H1 (cell line): ENCODE measurements around the gene TNFRSF18. TPM values are rescaled to one million over a fixed set of nuclear protein-coding genes. Genes with fewer than 3 reads are reported as not detected.
A peak's percentile ranks its signal among the peaks of the same experiment; 100 is the strongest.

Experiments
- CTCF ChIA-PET: fragments of 300-600 bp; sonication (Branson Sonifier 250); formaldehyde crosslinking; loops from one replicate; lab custom pipeline; 2021; ENCODE audit not compliant: partially characterized antibody; lab: Charles Lee
- POLR2A ChIA-PET: fragments of 300-600 bp; sonication (Branson Sonifier 250); formaldehyde crosslinking; loops from one replicate; lab custom pipeline; 2021; ENCODE audit warnings: inconsistent platforms; ENCODE audit not compliant: partially characterized antibody; lab: Charles Lee
- DNase-seq, 2 experiments: peaks; one replicate each; pipeline versions ENCODE4 v3.0.0 to v3.0.0-alpha.2; 2010 to 2022; ENCODE audit warnings: low spot score in 2 of 2, low read depth in 1 of 2, mixed read lengths in 1 of 2
- FAIRE-seq: peaks from 2 replicates; lab custom pipeline; 2011; peaks lifted over from hg19 to GRCh38; lab: Jason Lieb, UNC
- H2AFZ ChIP-seq: 2 replicates; pipeline ENCODE4 v1.8.1; 2012; ENCODE audit warnings: low read length, inconsistent platforms
- H2AK5ac ChIP-seq: 2 replicates; pipeline ENCODE4 v1.6.1; 2013; ENCODE audit warnings: low read depth, low read length
- H2BK120ac ChIP-seq: replicated peaks from 2 replicates; pipeline ENCODE3; 2013; ENCODE audit warnings: low read depth, low read length, inconsistent platforms
- H2BK12ac ChIP-seq: 2 replicates; pipeline ENCODE4 v1.6.1; 2013; ENCODE audit warnings: low read depth, low read length
- H2BK15ac ChIP-seq: 2 replicates; pipeline ENCODE4 v1.6.1; 2013; ENCODE audit warnings: low read length
- H2BK20ac ChIP-seq: 2 replicates; pipeline ENCODE4 v1.6.1; 2013; ENCODE audit warnings: low read length
- H2BK5ac ChIP-seq: 2 replicates; pipeline ENCODE4 v1.6.1; 2013; ENCODE audit warnings: low read depth, low read length
- H3K14ac ChIP-seq: 2 replicates; pipeline ENCODE4 v1.6.1; 2013; ENCODE audit warnings: inconsistent platforms; ENCODE audit not compliant: insufficient read length
- H3K18ac ChIP-seq: 2 replicates; pipeline ENCODE4 v1.6.1; 2013; ENCODE audit warnings: low read length; ENCODE audit errors: extremely low read depth
- H3K23ac ChIP-seq: 2 replicates; pipeline ENCODE4 v1.6.1; 2013; ENCODE audit warnings: inconsistent platforms; ENCODE audit not compliant: insufficient read length
- H3K23me2 ChIP-seq: 2 replicates; pipeline ENCODE4 v1.6.1; 2013; ENCODE audit warnings: low read depth, low read length
- H3K27ac ChIP-seq: 2 replicates; pipeline ENCODE4 v1.6.1; 2011; ENCODE audit warnings: low read depth, low read length, inconsistent platforms
- H3K27me3 ChIP-seq, 4 experiments: replicated peaks in 1 of 4; 1 replicate in 1 of 4; 2 replicates in 3 of 4; pipeline versions ENCODE4 v1.6.1 to v1.8.1; 2011 to 2013; ENCODE audit warnings: low read length in 3 of 4, mild to moderate bottlenecking in 3 of 4, inconsistent platforms in 2 of 4, mixed read lengths in 2 of 4, moderate library complexity in 1 of 4; ENCODE audit not compliant: control insufficient read depth in 3 of 4, insufficient read depth in 3 of 4; ENCODE audit errors: extremely low read depth in 1 of 4
- H3K36me3 ChIP-seq, 4 experiments: 2 replicates each; pipeline versions ENCODE4 v1.6.1 to v1.8.1; 2011 to 2013; ENCODE audit warnings: mild to moderate bottlenecking in 4 of 4, low read length in 3 of 4, moderate library complexity in 2 of 4, control low read depth in 1 of 4, inconsistent platforms in 1 of 4; ENCODE audit not compliant: insufficient read depth in 4 of 4, control insufficient read depth in 2 of 4
- H3K4ac ChIP-seq: replicated peaks from 2 replicates; pipeline ENCODE3; 2013; ENCODE audit warnings: low read length, low read depth, mixed read lengths, inconsistent platforms; ENCODE audit not compliant: insufficient read length
- H3K4me1 ChIP-seq, 4 experiments: replicated peaks in 1 of 4; 1 replicate in 1 of 4; 2 replicates in 3 of 4; pipeline versions ENCODE4 v1.6.1 to v1.8.1; 2011 to 2013; ENCODE audit warnings: low read length in 3 of 4, inconsistent platforms in 2 of 4, mixed read lengths in 1 of 4; ENCODE audit not compliant: insufficient read depth in 4 of 4, control insufficient read depth in 3 of 4
- H3K4me2 ChIP-seq, 2 experiments: 2 replicates each; pipeline versions ENCODE4 v1.6.1 to v1.8.1; 2011 to 2013; ENCODE audit warnings: low read depth in 2 of 2, low read length in 2 of 2, control low read depth in 1 of 2, inconsistent platforms in 1 of 2, mild to moderate bottlenecking in 1 of 2; ENCODE audit not compliant: insufficient read depth in 1 of 2
- H3K4me3 ChIP-seq, 4 experiments: fragments of 200-600, 300-600 bp in 1 of 4; sonication (generic), shearing (Covaris generic), sonication (Bioruptor Twin) in 1 of 4; 2 replicates each; pipeline versions ENCODE4 v1.5.1 to v1.8.1; 2011 to 2016; ENCODE audit warnings: low read length in 4 of 4, low read depth in 3 of 4, control low read depth in 2 of 4, inconsistent platforms in 2 of 4, mild to moderate bottlenecking in 2 of 4, mixed read lengths in 1 of 4, moderate library complexity in 1 of 4; ENCODE audit not compliant: insufficient read depth in 2 of 4; ENCODE audit errors: extremely low read depth in 1 of 4
- H3K56ac ChIP-seq: replicated peaks from 2 replicates; pipeline ENCODE3; 2013; ENCODE audit warnings: low read depth, mild to moderate bottlenecking, mixed read lengths, low read length, inconsistent platforms; ENCODE audit not compliant: insufficient read length
- H3K79me1 ChIP-seq: 2 replicates; pipeline ENCODE4 v1.6.1; 2013; ENCODE audit warnings: low read depth, low read length, control low read depth
- H3K79me2 ChIP-seq, 2 experiments: 2 replicates each; pipeline versions ENCODE4 v1.6.1 to v1.8.1; 2012 to 2013; ENCODE audit warnings: low read length in 2 of 2, mild to moderate bottlenecking in 2 of 2, inconsistent platforms in 1 of 2; ENCODE audit not compliant: insufficient read depth in 2 of 2, control insufficient read depth in 1 of 2
- H3K9ac ChIP-seq, 4 experiments: replicated peaks in 1 of 4; 1 replicate in 1 of 4; 2 replicates in 3 of 4; pipeline versions ENCODE4 v1.6.1 to v1.8.1; 2011 to 2013; ENCODE audit warnings: low read depth in 3 of 4, low read length in 3 of 4, control low read depth in 2 of 4, mild to moderate bottlenecking in 2 of 4, moderate library complexity in 2 of 4, inconsistent platforms in 1 of 4; ENCODE audit errors: extremely low read depth in 1 of 4
- H3K9me3 ChIP-seq, 2 experiments: 2 replicates each; pipeline versions ENCODE4 v1.6.1 to v1.8.1; 2012 to 2013; ENCODE audit warnings: mild to moderate bottlenecking in 2 of 2, moderate library complexity in 2 of 2, control low read depth in 1 of 2, inconsistent platforms in 1 of 2, low read depth in 1 of 2, low read length in 1 of 2, mixed read lengths in 1 of 2; ENCODE audit not compliant: insufficient read depth in 2 of 2
- H4K20me1 ChIP-seq, 2 experiments: replicated peaks in 1 of 2; 2 replicates each; pipeline versions ENCODE3 to v1.8.1; 2011 to 2013; ENCODE audit warnings: inconsistent platforms in 2 of 2, low read length in 2 of 2, mild to moderate bottlenecking in 1 of 2; ENCODE audit not compliant: insufficient read depth in 2 of 2, control insufficient read depth in 1 of 2
- H4K5ac ChIP-seq: 2 replicates; pipeline ENCODE4 v1.6.1; 2013; ENCODE audit warnings: low read length, low read depth, mixed read lengths, inconsistent platforms; ENCODE audit not compliant: insufficient read length
- H4K8ac ChIP-seq: 2 replicates; pipeline ENCODE4 v1.8.0; 2013; ENCODE audit warnings: mild to moderate bottlenecking, moderate library complexity, low read length, inconsistent platforms; ENCODE audit not compliant: insufficient read depth; ENCODE audit errors: extremely low read depth
- H4K91ac ChIP-seq: replicated peaks from 2 replicates; pipeline ENCODE3; 2013; ENCODE audit warnings: low read length, mixed read lengths, inconsistent platforms; ENCODE audit not compliant: insufficient read length
- CREB1 ChIP-seq: IDR thresholded peaks from 2 replicates; pipeline ENCODE4 v1.6.1; 2012; ENCODE audit warnings: inconsistent platforms
- CTBP2 ChIP-seq: IDR thresholded peaks from 2 replicates; pipeline ENCODE4 v1.7.0; 2011; ENCODE audit warnings: borderline replicate concordance, mild to moderate bottlenecking, moderate library complexity, mixed read lengths, low read length; ENCODE audit not compliant: insufficient read depth, insufficient read length
- EGR1 ChIP-seq: IDR thresholded peaks from 2 replicates; pipeline ENCODE4 v1.6.1; 2011; ENCODE audit warnings: low read depth, low read length, borderline replicate concordance
- GABPA ChIP-seq: IDR thresholded peaks from 2 replicates; pipeline ENCODE4 v1.6.1; 2011; ENCODE audit warnings: mild to moderate bottlenecking, low read length, moderate library complexity, borderline replicate concordance; ENCODE audit not compliant: insufficient read depth
- POU5F1 ChIP-seq: IDR thresholded peaks from 2 replicates; pipeline ENCODE4 v1.6.1; 2011; ENCODE audit warnings: low read depth, mild to moderate bottlenecking, low read length, moderate library complexity
- SAP30 ChIP-seq: fragments of 300-600 bp; sonication (generic); IDR thresholded peaks from 2 replicates; pipeline ENCODE4 v1.7.1; 2012; ENCODE audit warnings: low read length, moderate library complexity, mild to moderate bottlenecking, inconsistent platforms; ENCODE audit not compliant: insufficient read depth, insufficient replicate concordance
- SIN3A ChIP-seq, 2 experiments: IDR thresholded peaks in 1 of 2; conservative IDR thresholded peaks in 1 of 2; 2 replicates each; pipeline ENCODE4 v1.6.1; 2011 to 2012; ENCODE audit warnings: low read length in 2 of 2, improper control_type of control experiment in 1 of 2, low read depth in 1 of 2, mild to moderate bottlenecking in 1 of 2
- SIRT6 ChIP-seq: IDR thresholded peaks from one replicate; pipeline ENCODE4 v1.7.1; 2012; ENCODE audit warnings: low read length, inconsistent platforms
- SP4 ChIP-seq: IDR thresholded peaks from 2 replicates; pipeline ENCODE4 v1.6.1; 2012; ENCODE audit warnings: low read length, inconsistent platforms
- TAF1 ChIP-seq: IDR thresholded peaks from 2 replicates; pipeline ENCODE4 v1.6.1; 2011; ENCODE audit warnings: mild to moderate bottlenecking, low read depth, low read length
- TAF7 ChIP-seq: optimal IDR thresholded peaks from 2 replicates; pipeline ENCODE3; 2011; ENCODE audit warnings: low read depth, mild to moderate bottlenecking, inconsistent platforms, low read length, moderate library complexity, borderline replicate concordance
- ZNF274 ChIP-seq: IDR thresholded peaks from 2 replicates; pipeline ENCODE4 v1.7.0; 2012; ENCODE audit warnings: low read length, borderline replicate concordance; ENCODE audit errors: extremely low read depth
- WGBS, 2 experiments: shearing (Covaris generic) in 1 of 2; methylation state at CpG; one replicate each; pipeline versions ENCODE4 v1.1.6 to v1.1.7; 2013 to 2015; ENCODE audit warnings: low lambda C conversion rate in 2 of 2, mixed read lengths in 2 of 2, inconsistent platforms in 1 of 2, low coverage in 1 of 2, missing lambda C conversion rate in 1 of 2; ENCODE audit not compliant: insufficient replicate concordance in 2 of 2, insufficient coverage in 1 of 2, insufficient read length in 1 of 2; ENCODE audit errors: extremely low coverage in 1 of 2, missing lambda C conversion rate in 1 of 2; 5-methylcytosine and 5-hydroxymethylcytosine counted together
- polyA plus RNA-seq, 7 experiments: library from polyadenylated mRNA; depleted of rRNA in 3 of 7; stranded (reverse) in 5 of 7; unstranded in 2 of 7; fragments of >200 nt in 5 of 7; fragments of 200-250 nt in 2 of 7; gene quantifications; 1 replicate in 5 of 7; 2 replicates in 1 of 7; 4 replicates in 1 of 7; pipeline versions ENCODE4 v1.2.1 to v1.2.3, GENCODE V29; 2011 to 2013; ENCODE audit warnings: missing spikeins in 2 of 7, mixed read lengths in 2 of 7
- total RNA-seq: library from RNA; stranded (reverse); fragmentation: NEBNext Ultra II Directional; extraction: Animal tissue kit (Norgen Biotek cat#: 25700); gene quantifications from 2 replicates; pipeline ENCODE4 v1.2.1, GENCODE V29; 2021

TNFRSF18 gene
- total and polyA plus RNA-seq, 2 of the 8 experiments (the other 6 are each of a cell fraction or from before 2014, with no cell fraction given), result 1.5 to 2.5 TPM

DNA sequence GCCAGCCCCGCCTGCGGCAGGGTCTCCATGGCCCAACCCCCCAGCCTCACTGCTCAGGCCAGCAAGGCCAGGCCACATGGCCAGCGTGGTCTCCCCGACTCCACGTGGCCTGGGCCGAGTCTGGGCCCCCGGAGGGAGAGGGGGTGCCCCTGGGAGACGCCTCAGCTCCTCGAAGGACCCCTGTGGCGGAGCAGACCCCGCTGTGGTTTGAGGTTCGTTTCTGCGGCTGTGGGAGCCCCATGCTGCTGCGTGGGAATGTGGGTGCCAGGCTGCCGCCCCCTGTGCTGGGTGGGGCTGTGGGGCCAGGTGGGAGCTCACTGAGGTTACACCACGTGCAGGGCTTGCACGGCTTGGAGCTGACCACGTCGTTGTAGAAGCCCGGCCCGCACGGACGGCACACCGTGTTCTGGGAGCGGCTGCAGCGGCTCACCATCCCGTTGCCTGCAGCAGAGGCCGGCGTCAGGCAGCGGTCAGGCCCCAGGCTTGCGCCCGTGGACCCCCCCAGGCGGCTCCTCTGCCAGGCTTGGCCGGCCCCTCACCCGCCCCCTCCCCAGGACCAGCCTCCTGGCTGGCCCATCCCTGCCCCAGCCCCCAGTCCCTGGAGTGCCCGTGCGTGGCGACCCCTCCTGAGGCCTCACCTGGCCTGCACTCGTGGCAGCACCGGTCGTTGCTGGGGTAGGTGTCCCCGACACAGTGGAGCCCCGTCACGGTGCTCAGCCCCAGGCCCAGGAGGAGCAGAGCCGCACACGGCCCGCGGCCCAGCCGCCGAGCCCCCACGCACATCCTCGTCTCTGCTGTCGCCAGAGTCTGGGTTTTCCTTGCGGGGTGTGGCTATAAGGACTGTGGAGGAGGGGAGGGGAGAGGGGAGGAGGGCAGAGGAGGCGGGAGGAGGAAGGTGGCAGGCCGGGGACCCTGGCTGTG lies 7.2 kb upstream of the TNFRSF18 start, which contains the start of gene TNFRSF4:
Gene TNFRSF4 (minus strand): TSS at position 809 of the 921 bp plus-strand sequence. CDS start 26 bp downstream, at position 783.
- Histone ChIP-seq H2BK15ac (no peak within 1 kb of the TSS), H3K14ac (no peak within 1 kb of the TSS), H3K23me2 (no peaks in the 10 kb centered on the region), H3K27ac (no peak within 1 kb of the TSS), H3K79me1 (no peaks in the 10 kb centered on the region), H3K79me2 (no peaks in the 10 kb centered on the region), H3K36me3 (peaks cover 0 to 16% (median 4%) of the 10 kb centered on the region in 4 experiments; a peak in 5 of 8 replicates), H4K91ac (no peak within 1 kb of the TSS), H2BK20ac (no peak within 1 kb of the TSS), H3K4me2 (no peak within 1 kb of the TSS), H2BK120ac (no peak within 1 kb of the TSS), H3K9ac (no peak within 1 kb of the TSS), H3K4ac (no peak within 1 kb of the TSS), H4K5ac (no peak within 1 kb of the TSS), H2AK5ac (no peak within 1 kb of the TSS), H3K23ac (no peak within 1 kb of the TSS), H2AFZ (no peak within 1 kb of the TSS), H3K4me1 (no peaks in the 10 kb centered on the region; a peak in 1 of 7 replicates), H2BK12ac (no peak within 1 kb of the TSS), H4K8ac (peak within 1 kb of the TSS; percentile 68), H3K56ac (no peak within 1 kb of the TSS), H2BK5ac (no peak within 1 kb of the TSS), H4K20me1 (peaks cover 3 to 7% of the 10 kb centered on the region in 2 experiments), H3K27me3 (no peaks in the 10 kb centered on the region), H3K18ac (no peak within 1 kb of the TSS), H3K9me3 (no peaks in the 10 kb centered on the region), H3K4me3 (no peak within 1 kb of the TSS)
- DNase-seq, result no peak
- no peak for FAIRE-seq
- no peak for TF ChIP-seq SP4
- no peak for TF ChIP-seq TAF1
- TF ChIP-seq TAF7, result no peak
- no peak for TF ChIP-seq GABPA
- no peak for TF ChIP-seq EGR1
- TF ChIP-seq POU5F1, result no peak
- TF ChIP-seq CTBP2, result no peak
- no peak for TF ChIP-seq SIN3A (conservative IDR thresholded peaks at IDR 0.05 in 1 of 2, IDR thresholded peaks at IDR 0.05 in 1 of 2; ENCODE audit: low read depth in 1 of 2, low read length in 2 of 2)
- no peak for TF ChIP-seq CREB1
- TF ChIP-seq ZNF274, result no peak
- no peak for TF ChIP-seq SAP30
- no peak for TF ChIP-seq SIRT6
- WGBS, 2 experiments, result 91% methylated on average over 33 of the region's 56 CpGs; no CpG with 5 or more reads in 1 of the 2 experiments
- CTCF ChIA-PET, result interaction anchor here (0.6 to 2.2 kb wide), 5 partner anchors 16 to 150 kb away, joined by 3 to 9 read pairs (median 3); partner anchors contain the start of gene TTLL10
- POLR2A ChIA-PET, result interaction anchor here (4.3 kb wide), 1 partner anchor 13 kb away, joined by 15 read pairs; no protein-coding TSS in a partner anchor
